NCI-H2107 treated with DMSO at 0.1 percent for 48 hours (cell line): ENCODE measurements around the gene CIZ1.
A peak's percentile ranks its signal among the peaks of the same experiment; 100 is the strongest.

Experiments used
- DNase-seq: peaks from one replicate; lab custom pipeline; 2025; ENCODE audit not compliant: unreplicated experiment; lab: John Stamatoyannopoulos, UW

Gene CIZ1

GRCh38 chr9:128213746-128214497, 22.6 kb upstream of the CIZ1 start:
- DNase-seq: no peak

GRCh38 chr9:128211981-128212281, 20.6 kb upstream of the CIZ1 start:
- no peak for DNase-seq

GRCh38 chr9:128211186-128211980, 20.0 kb upstream of the CIZ1 start:
- DNase-seq: no peak

- DNase-seq: no peak
Measured at GRCh38 chr9:128208946-128209669, 17.7 kb upstream of the CIZ1 start.

GRCh38 chr9:128208386-128208785, 17.0 kb upstream of the CIZ1 start:
- DNase-seq: no peak

- no peak for DNase-seq
Measured at GRCh38 chr9:128206916-128207910, 15.8 kb upstream of the CIZ1 start.

- no peak for DNase-seq
Measured at GRCh38 chr9:128206484-128206883, 15.1 kb upstream of the CIZ1 start.

GRCh38 chr9:128205296-128205944, 14.0 kb upstream of the CIZ1 start:
- no peak for DNase-seq

GRCh38 chr9:128204858-128205257, 13.5 kb upstream of the CIZ1 start:
- DNase-seq: no peak

GRCh38 chr9:128203707-128204551, 12.6 kb upstream of the CIZ1 start:
- peak; percentile 38 for DNase-seq

- DNase-seq: peak; percentile 10
Measured at GRCh38 chr9:128203024-128203706, 11.8 kb upstream of the CIZ1 start, which contains the start of gene DNM1. DNM1 (plus strand) TSS chr9:128203379; CDS start chr9:128203471, 92 bp downstream.

GRCh38 chr9:128202648-128203023, 11.3 kb upstream of the CIZ1 start:
- DNase-seq: no peak

- DNase-seq: no peak
Measured at GRCh38 chr9:128201441-128202369, 10.3 kb upstream of the CIZ1 start.

GRCh38 chr9:128193469-128194096, 2.2 kb upstream of the CIZ1 start:
- DNase-seq: no peak

- no peak for DNase-seq
Measured at GRCh38 chr9:128192601-128193371, 1.4 kb upstream of the CIZ1 start.
